Stimulated activated CD8-positive, alpha-beta memory T cell treated with anti-CD3 and anti-CD28 coated beads, Interleukin-12 subunit alpha, Interleukin-12 subunit beta, amount 100 ng/mL, for 24 hours (primary cell): ENCODE measurements around the gene MRPS14.

ENCODE experiments used
- DNase-seq: peaks from one replicate; pipeline ENCODE4 v3.0.0-alpha.2; 2020; ENCODE audit errors: extremely low read depth

The MRPS14 gene

DNA sequence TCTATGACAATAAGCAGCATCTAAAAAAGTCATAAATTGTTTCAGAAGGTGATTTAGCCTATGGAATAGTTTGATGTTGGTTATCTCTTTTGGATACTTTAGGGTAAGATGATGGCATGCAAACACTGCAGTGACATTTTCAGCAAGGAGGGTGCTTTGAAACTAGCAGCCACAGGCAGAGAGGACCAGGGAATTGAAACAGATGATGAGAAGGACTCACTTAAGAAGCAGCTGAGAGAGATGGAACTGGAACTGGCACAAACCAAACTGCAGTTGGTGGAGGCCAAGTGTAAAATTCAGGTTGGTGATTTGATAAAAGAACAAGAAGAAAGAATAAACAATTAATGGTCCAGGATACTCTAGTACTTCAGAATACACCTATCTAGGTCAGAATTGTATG lies 34.7 kb downstream of the MRPS14 start:
- no peak for DNase-seq

DNA sequence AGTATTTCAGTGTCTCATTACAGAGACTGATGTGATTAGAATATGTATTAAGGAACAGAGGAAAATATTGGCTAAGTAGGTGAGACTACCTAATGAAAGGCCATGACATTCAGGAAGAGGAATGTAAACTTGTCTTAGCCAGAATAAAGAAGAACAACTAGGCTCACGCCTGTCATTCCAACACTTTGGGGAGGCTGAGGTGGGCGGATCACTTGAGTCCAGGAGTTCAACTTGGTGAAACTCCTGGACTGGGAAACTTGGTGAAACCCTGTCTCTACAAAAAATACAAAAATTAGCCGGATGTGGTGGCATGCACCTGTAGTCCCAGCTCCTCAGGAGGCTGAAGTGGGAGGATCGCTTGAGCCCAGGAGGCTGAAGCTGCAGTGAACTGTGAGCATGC lies 38.3 kb downstream of the MRPS14 start:
- no peak for DNase-seq

DNA sequence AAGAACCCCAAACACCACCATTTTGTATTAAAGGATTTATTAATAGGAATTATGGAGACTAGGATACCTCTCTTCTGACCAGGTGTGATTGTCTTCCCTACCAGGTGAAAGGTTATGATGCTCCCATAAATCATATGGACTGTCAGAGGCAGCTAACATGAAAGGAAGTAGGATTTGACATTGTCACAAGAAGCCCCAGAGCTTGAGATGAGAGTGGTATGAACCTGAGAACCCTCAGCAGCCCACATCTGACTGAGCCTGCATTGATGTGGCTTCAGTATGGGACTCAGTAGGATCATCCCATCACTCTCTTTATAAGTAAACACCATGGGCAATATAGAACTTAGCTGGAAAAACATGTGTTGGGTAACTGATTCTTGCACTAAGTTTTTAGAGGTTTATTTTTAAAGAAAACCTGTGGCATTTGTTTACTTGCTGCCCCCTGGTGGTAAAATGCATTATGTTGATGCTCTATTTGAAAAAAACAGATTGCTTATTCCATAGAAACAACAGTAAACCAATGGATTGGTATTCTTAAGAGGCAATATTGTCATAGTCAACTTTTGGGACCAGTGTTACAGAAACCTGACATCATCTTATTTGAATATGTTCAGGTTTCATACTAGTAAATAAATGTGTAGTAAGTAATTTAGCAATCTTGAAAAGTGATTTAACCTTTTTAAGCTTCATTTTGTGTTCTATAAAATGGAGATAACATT lies 40.1 kb downstream of the MRPS14 start:
- DNase-seq: no peak

DNA sequence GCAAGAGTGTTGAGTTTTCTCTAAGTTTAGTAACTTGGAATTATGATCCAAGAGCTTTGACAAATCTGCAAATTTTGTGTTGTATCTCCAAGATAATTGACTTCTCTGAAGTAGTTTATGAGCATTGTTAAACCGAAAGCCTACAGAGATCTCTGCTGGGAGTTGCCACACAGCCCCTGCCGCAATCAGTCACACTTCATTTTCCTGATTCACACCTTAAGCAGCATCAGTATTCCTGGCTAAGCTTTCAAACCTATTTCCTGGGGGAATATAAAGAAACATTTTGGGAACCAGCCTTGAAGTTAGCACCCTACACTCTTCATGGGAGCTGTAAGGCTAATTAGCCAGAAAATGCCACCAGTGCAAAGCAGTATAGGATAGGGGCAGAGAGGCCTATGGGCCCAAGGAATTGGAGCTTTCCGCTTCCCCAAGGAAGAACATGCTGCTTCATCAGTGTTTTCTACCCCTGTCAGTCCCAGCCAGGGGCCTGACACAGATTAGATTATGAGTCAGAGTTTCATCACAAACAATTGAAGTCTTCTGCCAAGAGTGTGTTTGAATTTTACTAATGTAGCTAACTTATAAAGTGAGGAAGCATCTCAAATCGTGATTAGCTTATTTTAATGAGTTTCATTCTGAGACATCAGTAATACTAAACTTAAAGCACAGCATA lies 46.7 kb downstream of the MRPS14 start:
- no peak for DNase-seq

DNA sequence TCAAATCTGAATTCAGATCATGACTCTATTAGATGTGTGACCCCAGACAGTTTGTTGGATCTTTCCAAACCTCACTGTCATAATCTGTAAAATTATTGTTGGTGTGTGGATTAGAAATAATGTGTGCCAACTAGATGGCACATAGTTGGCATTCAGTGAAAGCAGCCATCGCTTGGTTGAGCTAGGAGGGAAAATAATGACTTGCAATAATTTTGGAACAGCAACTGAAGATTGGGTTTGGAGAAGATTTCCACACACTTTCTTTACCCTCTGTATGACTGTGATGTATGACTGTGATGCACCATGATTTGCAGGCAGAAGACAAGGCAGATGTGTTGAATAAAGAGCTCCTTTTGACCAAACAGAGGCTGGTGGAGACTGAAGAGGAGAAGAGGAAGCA lies 47.5 kb downstream of the MRPS14 start:
- DNase-seq: no peak

DNA sequence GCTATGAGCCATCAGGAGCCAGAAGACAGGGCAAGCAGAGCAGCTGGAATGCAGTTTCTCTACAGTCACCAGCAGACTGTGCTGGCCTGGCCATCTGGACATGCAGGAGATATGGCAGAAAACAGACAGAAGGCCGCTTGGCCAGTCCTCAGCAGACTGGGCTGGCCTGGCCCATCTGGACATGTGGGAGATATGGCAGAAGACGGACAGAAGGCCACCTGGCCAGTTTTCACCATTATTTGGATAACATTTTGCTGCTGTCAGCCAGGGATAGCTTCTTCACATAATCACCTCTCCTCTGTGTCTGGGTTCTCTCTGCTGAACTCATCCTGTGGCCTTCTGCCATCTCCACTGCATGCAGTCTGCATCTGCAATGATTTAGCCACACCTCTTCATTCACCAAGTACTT lies 48.5 kb downstream of the MRPS14 start:
- DNase-seq: no peak

DNA sequence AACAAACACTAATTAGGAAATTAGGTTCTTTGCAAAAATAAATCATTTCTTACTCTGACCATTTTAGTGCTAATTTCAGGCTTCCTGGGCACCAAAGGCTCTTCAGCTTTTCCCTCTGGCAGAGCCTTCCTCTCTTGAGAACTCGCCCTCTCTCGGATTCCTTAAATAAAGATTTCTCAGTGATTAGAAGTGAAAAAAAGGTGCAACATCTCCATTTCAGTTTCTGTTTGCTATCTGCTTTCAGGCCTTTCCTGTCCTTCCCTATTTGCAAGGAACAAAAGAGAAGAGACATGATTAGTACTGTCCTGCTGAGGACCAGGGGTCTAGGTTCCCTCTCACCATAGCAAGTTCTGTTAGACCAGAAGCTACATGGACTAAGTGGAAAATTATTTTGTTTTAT lies 51.3 kb downstream of the MRPS14 start:
- DNase-seq: no peak

DNA sequence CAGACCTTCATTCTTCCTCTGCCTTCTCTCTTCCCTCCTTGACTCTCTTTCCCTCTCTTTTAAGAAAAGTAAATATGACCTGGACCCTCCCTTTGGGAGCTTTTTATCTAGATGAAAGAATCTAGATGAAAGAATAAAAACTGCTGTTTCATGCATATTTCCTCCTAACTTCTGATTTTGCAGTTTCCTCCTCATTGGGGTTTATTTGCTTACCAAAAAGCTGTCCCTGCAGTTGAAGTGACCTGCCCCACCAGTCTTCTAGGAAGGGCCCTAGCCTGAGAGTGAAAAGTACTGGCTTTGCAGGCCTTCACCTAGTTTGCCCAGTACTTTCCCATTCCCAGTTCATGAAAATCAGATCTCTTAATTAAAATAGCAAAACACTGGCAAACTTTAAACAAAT lies 51.8 kb downstream of the MRPS14 start:
- no peak for DNase-seq

DNA sequence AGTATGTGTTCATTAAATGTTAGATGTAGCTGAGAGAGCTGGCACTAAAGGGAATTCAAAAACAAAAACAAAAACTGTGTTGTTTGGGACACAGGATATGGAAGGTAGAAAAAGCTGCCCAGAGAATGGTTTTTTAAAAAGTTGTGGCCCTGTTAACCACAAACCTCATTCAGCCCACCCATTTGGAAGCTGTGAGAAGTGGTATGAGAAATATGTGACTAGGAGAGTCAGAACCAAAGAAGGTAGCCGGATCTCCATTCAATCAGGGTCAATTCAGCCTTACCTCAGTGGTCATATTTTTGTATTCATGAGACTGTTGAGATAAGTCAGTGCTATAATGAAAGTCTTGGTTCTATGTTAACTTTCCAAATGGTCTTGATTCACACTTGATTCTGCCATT lies 53.2 kb downstream of the MRPS14 start:
- DNase-seq: no peak

DNA sequence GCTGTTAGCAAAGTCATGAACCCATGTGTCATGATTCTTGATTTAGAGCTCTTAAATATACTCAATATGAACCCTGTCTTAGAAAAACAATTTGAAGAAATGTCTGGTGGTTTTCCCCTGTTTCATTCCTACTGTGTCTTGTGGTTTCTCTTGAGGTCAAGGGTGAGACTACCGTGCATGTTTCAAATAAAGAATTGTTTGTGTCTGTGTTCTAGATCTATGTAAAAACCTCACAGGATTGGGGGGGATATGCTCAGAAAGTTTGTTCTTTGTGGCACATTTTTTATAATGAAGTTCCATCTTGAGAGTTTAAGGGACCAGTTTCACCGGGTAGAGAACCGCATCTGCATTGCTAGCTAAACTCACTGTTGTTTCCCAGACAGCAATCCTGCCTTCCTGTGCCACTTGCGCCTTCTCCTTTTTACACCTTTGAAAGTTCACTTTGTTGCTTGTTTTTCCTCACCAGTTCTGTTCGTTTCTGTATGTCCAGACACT lies 54.4 kb downstream of the MRPS14 start:
- DNase-seq: no peak

DNA sequence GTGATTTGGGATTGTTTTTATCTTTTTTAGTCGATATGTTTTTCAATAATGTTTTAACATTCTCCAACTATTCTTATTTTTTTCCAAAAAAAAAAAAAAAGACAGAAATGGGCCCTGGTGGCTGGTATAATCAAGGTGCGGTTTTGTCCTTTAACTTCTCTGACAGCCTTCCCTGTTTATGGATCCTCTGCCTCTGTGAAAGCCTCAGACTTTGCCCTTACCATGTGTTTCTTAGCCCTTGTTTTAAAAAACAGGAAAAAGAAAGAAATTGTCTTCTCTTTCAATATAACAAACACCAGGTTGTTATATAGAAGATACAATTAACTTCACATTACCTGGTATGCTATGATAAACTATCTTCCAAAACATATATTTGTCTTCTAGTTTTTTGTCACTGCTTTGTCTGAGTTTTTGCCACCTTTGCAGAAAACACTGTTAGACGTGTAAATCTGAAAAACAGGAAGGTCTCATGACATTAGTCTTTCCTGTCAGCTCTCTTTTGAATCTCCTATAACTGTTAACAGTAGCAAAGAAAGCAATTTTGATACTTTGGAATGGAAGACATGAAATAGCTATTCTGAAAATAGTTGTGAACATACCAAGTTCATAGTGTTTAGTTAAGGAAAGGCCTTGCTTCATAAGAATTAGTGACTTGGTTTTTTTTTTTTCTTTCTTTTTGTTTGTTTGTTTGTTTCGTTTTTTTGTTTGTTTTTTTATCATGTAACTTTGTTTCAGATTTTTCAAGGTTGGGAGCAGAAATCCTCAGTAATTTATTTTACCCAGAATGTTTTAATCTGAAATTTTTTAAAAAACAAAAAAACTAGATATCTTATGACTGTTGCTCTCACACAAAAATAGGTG lies 55.1 kb downstream of the MRPS14 start:
- no peak for DNase-seq

DNA sequence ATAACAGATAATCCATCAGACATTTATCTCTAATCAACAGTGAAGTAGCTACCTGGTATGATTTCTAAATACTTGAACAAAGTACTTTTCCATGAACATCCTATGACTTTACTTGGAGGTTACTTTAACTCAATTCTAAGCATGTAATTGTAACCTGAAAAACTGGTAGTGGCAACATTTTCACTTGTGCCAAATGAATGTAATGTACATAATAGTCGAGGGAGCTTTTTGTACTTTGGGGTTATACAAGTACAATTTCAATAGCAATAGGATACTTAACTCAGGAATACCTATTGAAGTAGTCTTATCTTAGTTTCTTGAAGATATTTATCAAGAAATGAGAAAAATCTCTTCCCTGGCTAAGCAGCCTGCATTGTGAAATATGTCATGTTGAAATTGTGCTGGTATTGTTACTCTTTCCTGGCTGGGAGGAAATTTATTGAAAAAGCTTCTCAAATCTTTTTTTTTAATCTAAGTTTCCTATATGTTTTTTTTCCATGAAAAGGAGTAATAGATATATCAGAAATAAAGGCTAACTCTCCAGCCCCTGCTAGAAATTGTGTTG lies 57.1 kb downstream of the MRPS14 start:
- no peak for DNase-seq

DNA sequence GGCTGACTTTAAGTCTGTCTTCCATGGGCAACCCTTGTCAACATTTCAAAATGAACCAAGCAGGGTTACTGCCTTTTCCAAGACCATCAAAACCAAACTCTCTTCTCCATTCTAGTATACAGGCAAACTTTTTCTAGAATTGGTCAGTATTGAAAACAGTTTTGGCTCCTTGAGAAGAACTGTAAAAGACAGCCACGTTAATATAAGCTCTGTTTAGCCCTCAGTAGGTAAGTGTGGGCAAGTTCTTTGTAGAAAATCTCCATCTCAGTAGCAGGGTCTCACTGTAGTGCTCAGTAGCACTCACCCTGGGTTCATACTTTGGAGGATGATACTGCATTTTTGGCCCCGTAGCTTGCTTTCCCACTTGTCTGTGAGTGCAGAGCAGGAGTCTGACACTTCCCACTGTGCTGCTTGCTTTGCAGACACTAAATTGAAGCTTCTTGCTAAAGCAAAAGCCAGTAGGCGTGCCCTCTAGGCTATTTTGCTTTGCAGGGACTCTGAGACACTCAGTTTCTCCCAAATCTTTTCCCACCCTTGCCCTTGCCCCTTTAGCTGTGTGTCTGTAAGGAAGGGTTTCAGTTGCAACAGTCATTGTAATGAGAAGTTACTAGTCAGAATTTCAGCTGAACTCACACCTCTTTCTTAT lies 57.7 kb downstream of the MRPS14 start:
- no peak for DNase-seq

DNA sequence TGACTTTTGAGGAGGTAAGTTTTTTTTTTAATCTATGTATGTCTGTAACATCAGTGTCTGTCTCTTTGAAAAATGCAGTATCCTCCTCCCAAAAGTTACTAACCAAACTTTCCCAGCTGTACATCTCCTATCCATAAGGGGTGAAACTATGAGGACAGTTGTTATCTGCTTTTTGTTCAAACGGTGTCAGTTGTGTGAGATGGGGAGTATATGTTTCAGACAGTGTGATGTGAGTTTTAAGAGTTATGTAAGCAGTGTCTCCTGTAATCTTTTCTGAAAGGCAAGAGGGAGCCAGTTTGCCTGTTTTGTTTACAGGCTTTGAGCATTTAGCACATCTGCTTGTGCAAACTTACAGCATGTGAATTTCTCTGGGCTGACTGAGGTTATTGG lies 58.3 kb downstream of the MRPS14 start:
- DNase-seq: no peak

DNA sequence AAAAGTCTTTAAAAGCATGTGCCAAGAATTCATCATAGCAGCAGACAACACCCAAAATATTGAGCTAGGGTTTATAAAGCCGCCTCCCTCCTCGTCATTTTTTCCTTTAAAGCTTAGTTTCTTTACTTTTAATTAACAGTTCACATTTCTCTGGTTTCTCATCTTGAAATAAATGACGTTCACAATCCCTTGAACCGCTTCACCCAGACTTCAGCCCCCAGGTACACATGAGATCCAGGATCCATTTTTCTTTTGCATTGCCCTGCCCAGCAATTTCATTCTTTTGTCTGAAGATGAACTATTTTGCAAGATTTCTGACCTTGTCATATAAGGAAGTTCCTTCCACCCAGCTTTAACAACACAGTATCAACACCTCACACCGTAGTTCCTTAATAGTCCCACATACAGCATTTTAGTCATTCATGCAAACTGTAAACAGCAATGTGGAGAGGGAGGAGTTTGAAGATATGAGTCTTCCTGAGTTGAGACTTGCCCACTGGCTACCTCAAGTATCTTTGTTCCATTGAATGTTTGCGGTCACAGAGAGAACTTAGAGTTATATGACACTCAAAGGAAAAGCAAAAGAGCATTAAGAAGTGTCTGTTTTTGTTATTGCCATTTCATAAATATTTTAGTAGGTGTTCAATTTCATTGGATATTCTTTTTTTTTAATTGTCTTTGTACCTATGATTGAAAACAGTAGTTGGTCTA lies 58.8 kb downstream of the MRPS14 start:
- no peak for DNase-seq

DNA sequence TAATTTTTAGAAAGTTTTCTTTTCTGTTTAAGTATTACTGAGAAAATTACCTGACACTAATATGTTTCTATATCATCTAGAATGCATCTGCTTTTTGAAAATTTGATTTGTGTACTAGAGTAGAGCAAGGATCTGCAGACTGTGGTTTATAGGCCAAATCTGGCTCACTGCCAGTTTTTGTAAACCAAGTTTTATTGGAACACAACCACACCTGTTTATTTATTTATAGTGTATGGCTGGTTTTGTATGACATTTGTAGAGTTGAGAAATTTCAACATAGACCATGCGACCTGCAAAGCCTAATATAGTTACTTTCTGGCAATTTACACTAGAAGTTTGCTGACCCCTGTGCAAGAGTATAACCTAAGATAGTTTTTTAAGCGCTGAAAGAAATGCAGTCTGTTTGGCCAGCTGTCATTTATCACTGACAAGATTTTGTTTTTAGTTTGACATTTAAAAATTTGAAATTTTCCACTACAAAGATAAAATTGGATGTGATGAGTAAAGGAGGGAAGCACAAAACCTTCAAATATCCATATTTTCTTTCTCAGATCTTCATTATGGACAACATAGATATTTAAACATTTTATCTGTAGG lies 59.6 kb downstream of the MRPS14 start:
- no peak for DNase-seq
